Measurements from ENCODE around the gene CCDC87.
A peak's percentile ranks its signal among the peaks of the same experiment; 100 is the strongest.
"Not testable (repeated sequence)": the region's sequence is repeated elsewhere in the genome, so short reads cannot be mapped to it uniquely, and the experiment has no call there.

CCDC87 gene

GRCh38 chr11:66616379-66617154 is 23.7 kb upstream of the CCDC87 start, which contains the start of gene RBM14:
RBM14 (plus strand) TSS chr11:66616630; CDS start chr11:66616721, 91 bp downstream.
- DNase-seq: peak; percentile 97

- DNase-seq: no peak
Observed at GRCh38 chr11:66614073-66614472, 21.2 kb upstream of the CCDC87 start.

GRCh38 chr11:66612458-66612857 is 19.6 kb upstream of the CCDC87 start:
- no peak for DNase-seq

- no peak for DNase-seq
Observed at GRCh38 chr11:66609721-66610617, 17.1 kb upstream of the CCDC87 start.

GRCh38 chr11:66607126-66607834 is 14.4 kb upstream of the CCDC87 start:
- DNase-seq: no peak

- not testable (repeated sequence) for DNase-seq
Observed at GRCh38 chr11:66606608-66607007, 13.7 kb upstream of the CCDC87 start.

GRCh38 chr11:66604155-66604554 is 11.3 kb upstream of the CCDC87 start:
- DNase-seq: no peak

- DNase-seq: no peak
Observed at GRCh38 chr11:66603072-66603471, 10.2 kb upstream of the CCDC87 start.

GRCh38 chr11:66600631-66601233 is 7.9 kb upstream of the CCDC87 start:
- no peak for DNase-seq

GRCh38 chr11:66600219-66600618 is 7.4 kb upstream of the CCDC87 start:
- DNase-seq: no peak

GRCh38 chr11:66598993-66599392 is 6.1 kb upstream of the CCDC87 start:
- DNase-seq: no peak

GRCh38 chr11:66595245-66595904 is 2.5 kb upstream of the CCDC87 start:
- DNase-seq: no peak

GRCh38 chr11:66593650-66594049 is 787 bp upstream of the CCDC87 start:
- no peak for DNase-seq

- peak; percentile 41 for DNase-seq
Observed at GRCh38 chr11:66593303-66593635, 406 bp upstream of the CCDC87 start.

GRCh38 chr11:66591175-66591574 is 1.7 kb downstream of the CCDC87 start:
- DNase-seq: no peak

- DNase-seq: no peak
Observed at GRCh38 chr11:66589996-66590675, 2.7 kb downstream of the CCDC87 start.

GRCh38 chr11:66589315-66589714 is 3.5 kb downstream of the CCDC87 start:
- not testable (repeated sequence) for DNase-seq

- DNase-seq: no peak
Observed at GRCh38 chr11:66586136-66586535, 6.7 kb downstream of the CCDC87 start.

- not testable (repeated sequence) for DNase-seq
Observed at GRCh38 chr11:66585447-66585846, 7.4 kb downstream of the CCDC87 start.

- DNase-seq: not testable (repeated sequence)
Observed at GRCh38 chr11:66582565-66583147, 10.2 kb downstream of the CCDC87 start.

GRCh38 chr11:66581261-66581660 is 11.6 kb downstream of the CCDC87 start:
- no peak for DNase-seq

Measured in NCI-H2227 treated with DMSO at 0.1 percent for 48 hours (cell line).